ENCODE results near the gene REV3L. TPM values are rescaled to one million over a fixed set of nuclear protein-coding genes. Genes with fewer than 3 reads are reported as not detected.

The REV3L gene
- total RNA-seq, 3 donors from 2014 or later (not counting 1 experiment from before 2014, with no cell fraction given): 18.1 to 25.5 (median 22.7) TPM

- no peaks in the 10 kb centered on the region for H3K4me1 Mint-ChIP-seq
- H3K9me3 ChIP-seq (ENCODE audit: control insufficient read depth, insufficient read depth, low read length): no peaks in the 10 kb centered on the region
- no peaks in the 10 kb centered on the region for H3K27me3 ChIP-seq (ENCODE audit: control insufficient read depth, insufficient read depth, low read length)
- no peak overlapping the region for H3K27ac Mint-ChIP-seq
- no peak overlapping the region for H3K4me3 Mint-ChIP-seq
- intact Hi-C loops (cut with micrococcal nuclease): no loop called here
- no peaks in the 10 kb centered on the region for H3K4me1 ChIP-seq (ENCODE audit: control insufficient read depth, insufficient read depth, low read length)
- no peaks in the 10 kb centered on the region for H3K27me3 Mint-ChIP-seq (ENCODE audit: low read depth in 2 of 2)
- H3K4me3 ChIP-seq (ENCODE audit: low read length): no peak overlapping the region
- peaks cover 3% of the 10 kb centered on the region for H3K36me3 Mint-ChIP-seq
- 100% methylated on average over 2 of the region's 2 CpGs for WGBS (ENCODE audit: insufficient coverage)
- ATAC-seq: no peak
- TF ChIP-seq CTCF (IDR thresholded peaks at IDR 0.05): no peak
- peaks cover 36% of the 10 kb centered on the region for H3K36me3 ChIP-seq (ENCODE audit: control insufficient read depth, insufficient read depth, low read length)
- H3K27ac ChIP-seq (ENCODE audit: low read length): no peak overlapping the region
- no peak for DNase-seq
- no peaks in the 10 kb centered on the region for H3K9me3 Mint-ChIP-seq
These were observed 103.2 kb downstream of the REV3L start for GRCh38 chr6:111379831-111380230.

GRCh38 chr6:111379302-111379701, 103.7 kb downstream of the REV3L start:
- intact Hi-C loops (cut with micrococcal nuclease): no loop called here
- Mint-ChIP-seq H3K27ac (no peak overlapping the region), H3K27me3 (ENCODE audit: low read depth in 2 of 2) (no peaks in the 10 kb centered on the region), H3K4me3 (no peak overlapping the region), H3K9me3 (no peaks in the 10 kb centered on the region), H3K36me3 (peaks cover 8% of the 10 kb centered on the region), H3K4me1 (no peaks in the 10 kb centered on the region)
- no peaks in the 10 kb centered on the region for H3K9me3 ChIP-seq (ENCODE audit: control insufficient read depth, insufficient read depth, low read length)
- H3K27me3 ChIP-seq (ENCODE audit: control insufficient read depth, insufficient read depth, low read length): no peaks in the 10 kb centered on the region
- DNase-seq: no peak
- no peak overlapping the region for H3K27ac ChIP-seq (ENCODE audit: low read length)
- no peak for TF ChIP-seq CTCF (IDR thresholded peaks at IDR 0.05)
- H3K4me3 ChIP-seq (ENCODE audit: low read length): no peak overlapping the region
- no peaks in the 10 kb centered on the region for H3K4me1 ChIP-seq (ENCODE audit: control insufficient read depth, insufficient read depth, low read length)
- peaks cover 34% of the 10 kb centered on the region for H3K36me3 ChIP-seq (ENCODE audit: control insufficient read depth, insufficient read depth, low read length)
- ATAC-seq: no peak

- intact Hi-C loops (cut with micrococcal nuclease): no loop called here
- no peaks in the 10 kb centered on the region for H3K9me3 ChIP-seq (ENCODE audit: control insufficient read depth, insufficient read depth, low read length)
- Mint-ChIP-seq H3K4me1 (no peaks in the 10 kb centered on the region), H3K27me3 (ENCODE audit: low read depth in 2 of 2) (no peaks in the 10 kb centered on the region), H3K9me3 (no peaks in the 10 kb centered on the region), H3K4me3 (no peak overlapping the region), H3K27ac (no peak overlapping the region), H3K36me3 (peaks cover 16% of the 10 kb centered on the region)
- H3K27ac ChIP-seq (ENCODE audit: low read length): no peak overlapping the region
- no peaks in the 10 kb centered on the region for H3K27me3 ChIP-seq (ENCODE audit: control insufficient read depth, insufficient read depth, low read length)
- H3K36me3 ChIP-seq (ENCODE audit: control insufficient read depth, insufficient read depth, low read length): peaks cover 28% of the 10 kb centered on the region
- TF ChIP-seq CTCF (IDR thresholded peaks at IDR 0.05): no peak
- H3K4me3 ChIP-seq (ENCODE audit: low read length): no peak overlapping the region
- no peaks in the 10 kb centered on the region for H3K4me1 ChIP-seq (ENCODE audit: control insufficient read depth, insufficient read depth, low read length)
- ATAC-seq (no peak), DNase-seq (no peak)
- WGBS (ENCODE audit: insufficient coverage): 94% methylated on average over 2 of the region's 2 CpGs
These were observed 105.4 kb downstream of the REV3L start for GRCh38 chr6:111377558-111378120.

GRCh38 chr6:111367393-111368088, 115.5 kb downstream of the REV3L start:
- no peaks in the 10 kb centered on the region for H3K9me3 Mint-ChIP-seq
- Histone ChIP-seq H3K27ac (ENCODE audit: low read length) (no peak overlapping the region), H3K4me3 (ENCODE audit: low read length) (no peak overlapping the region), H3K9me3 (ENCODE audit: control insufficient read depth, insufficient read depth, low read length) (no peaks in the 10 kb centered on the region), H3K4me1 (ENCODE audit: control insufficient read depth, insufficient read depth, low read length) (no peaks in the 10 kb centered on the region), H3K27me3 (ENCODE audit: control insufficient read depth, insufficient read depth, low read length) (no peaks in the 10 kb centered on the region), H3K36me3 (ENCODE audit: control insufficient read depth, insufficient read depth, low read length) (no peaks in the 10 kb centered on the region)
- DNase-seq (no peak), ATAC-seq (no peak)
- H3K36me3 Mint-ChIP-seq: no peaks in the 10 kb centered on the region
- H3K27ac Mint-ChIP-seq: no peak overlapping the region
- no peaks in the 10 kb centered on the region for H3K27me3 Mint-ChIP-seq (ENCODE audit: low read depth in 2 of 2)
- WGBS (ENCODE audit: insufficient coverage): 93% methylated on average over 9 of the region's 9 CpGs
- no peak overlapping the region for H3K4me3 Mint-ChIP-seq
- no peak for TF ChIP-seq CTCF (IDR thresholded peaks at IDR 0.05)
- no peaks in the 10 kb centered on the region for H3K4me1 Mint-ChIP-seq
- intact Hi-C loops (cut with micrococcal nuclease): no loop called here

Measured in natural killer cell (primary cell).